C4-2B (cell line): ENCODE results near the gene ARRDC2.

Experiments used
- CTCF ChIP-seq: fragments of 450-650 bp; conservative IDR thresholded peaks from 2 replicates; pipeline ENCODE4 v1.5.1; 2017; ENCODE audit warnings: mild to moderate bottlenecking
- ZFX ChIP-seq: fragments of 450-650 bp; IDR thresholded peaks from 2 replicates; pipeline ENCODE4 v1.6.1; 2017

GRCh38 chr19:18060472-18060871, 52.5 kb downstream of the ARRDC2 start:
- no peak for TF ChIP-seq CTCF
- TF ChIP-seq ZFX: no peak
